Progenitor cell of endocrine pancreas (in vitro differentiated cells): ENCODE measurements around the gene TIMM13. TPM values are rescaled to one million over a fixed set of nuclear protein-coding genes. Genes with fewer than 3 reads are reported as not detected.
"Not testable (repeated sequence)": the region's sequence is repeated elsewhere in the genome, so short reads cannot be mapped to it uniquely, and the experiment has no call there.

ENCODE experiments used
- DNase-seq: peaks from one replicate; pipeline ENCODE4 v3.0.0; 2021; ENCODE audit warnings: low spot score; ENCODE audit not compliant: unreplicated experiment
- H3K27ac Mint-ChIP-seq: 2 replicates; pipeline ENCODE4 v1.8.0; 2021; ENCODE audit warnings: mild to moderate bottlenecking, moderate library complexity, mixed read lengths
- H3K27me3 Mint-ChIP-seq: 2 replicates; pipeline ENCODE4 v1.8.0; 2021; ENCODE audit warnings: mixed read lengths
- H3K36me3 Mint-ChIP-seq: 2 replicates; pipeline ENCODE4 v1.8.0; 2022; ENCODE audit warnings: mixed read lengths; ENCODE audit not compliant: insufficient read depth
- H3K4me1 Mint-ChIP-seq: 2 replicates; pipeline ENCODE4 v1.8.0; 2021; ENCODE audit warnings: low read depth, mixed read lengths
- H3K4me3 Mint-ChIP-seq: 2 replicates; pipeline ENCODE4 v1.8.0; 2021; ENCODE audit warnings: low read depth, mild to moderate bottlenecking, moderate library complexity, mixed read lengths
- H3K9me3 Mint-ChIP-seq: 2 replicates; pipeline ENCODE4 v1.8.0; 2021; ENCODE audit warnings: low read depth, mixed read lengths
- CTCF ChIP-seq: fragments of 200-600 bp; sonication (generic); IDR thresholded peaks from one replicate; pipeline ENCODE4 v1.5.0; 2021; ENCODE audit warnings: antibody characterized with exemption, mild to moderate bottlenecking; ENCODE audit not compliant: unreplicated experiment
- total RNA-seq: library from RNA; stranded (reverse); gene quantifications from 2 replicates; pipeline ENCODE4 v1.2.1, GENCODE V29; 2021

The TIMM13 gene
- total RNA-seq, 1 donor from 2014 or later, result 110 TPM

- H3K36me3 Mint-ChIP-seq, result no peaks in the 10 kb centered on the region
- H3K27ac Mint-ChIP-seq, result peak overlapping the region; percentile 84
- peaks cover 3% of the 10 kb centered on the region for H3K27me3 Mint-ChIP-seq
- H3K4me3 Mint-ChIP-seq, result peak overlapping the region; percentile 66
- no peaks in the 10 kb centered on the region for H3K4me1 Mint-ChIP-seq
- H3K9me3 Mint-ChIP-seq, result no peaks in the 10 kb centered on the region
- peak; percentile 70 for DNase-seq
- no peak for TF ChIP-seq CTCF
Measured at GRCh38 chr19:2462635-2463421, 35.4 kb upstream of the TIMM13 start.

- H3K27ac Mint-ChIP-seq, result no peak overlapping the region
- H3K9me3 Mint-ChIP-seq, result no peaks in the 10 kb centered on the region
- H3K36me3 Mint-ChIP-seq, result no peaks in the 10 kb centered on the region
- H3K4me3 Mint-ChIP-seq, result peak overlapping the region; percentile 66
- TF ChIP-seq CTCF, result no peak
- H3K27me3 Mint-ChIP-seq, result peaks cover 3% of the 10 kb centered on the region
- peaks cover 2% of the 10 kb centered on the region for H3K4me1 Mint-ChIP-seq
- DNase-seq, result no peak
Measured at GRCh38 chr19:2461751-2462634, 34.6 kb upstream of the TIMM13 start.

DNA sequence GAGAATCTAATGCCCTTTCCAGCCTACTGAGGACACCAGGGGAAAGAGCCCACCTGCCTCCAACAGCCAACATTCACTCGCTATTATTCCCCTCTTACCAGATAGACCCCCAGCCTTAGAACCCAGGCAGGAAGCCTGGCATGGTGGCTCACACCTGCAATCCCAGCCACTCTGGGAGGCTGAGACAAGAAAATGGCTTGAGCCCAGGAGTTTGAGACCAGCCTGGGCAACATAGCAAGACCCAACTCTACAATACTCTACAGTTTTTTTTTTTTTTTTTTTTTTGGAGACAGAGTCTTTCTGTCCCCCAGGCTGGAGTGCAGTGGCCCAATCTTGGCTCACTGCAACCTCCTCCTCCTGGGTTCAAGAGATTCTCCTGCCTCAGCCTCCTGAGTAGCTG lies 32.9 kb upstream of the TIMM13 start:
- Mint-ChIP-seq H3K27ac (no peak overlapping the region), H3K9me3 (no peaks in the 10 kb centered on the region), H3K36me3 (no peaks in the 10 kb centered on the region), H3K4me1 (peaks cover 2% of the 10 kb centered on the region), H3K27me3 (peaks cover 3% of the 10 kb centered on the region), H3K4me3 (no peak overlapping the region)
- no peak for DNase-seq
- no peak for TF ChIP-seq CTCF

- H3K4me3 Mint-ChIP-seq, H3K27me3 Mint-ChIP-seq, H3K27ac Mint-ChIP-seq, H3K36me3 Mint-ChIP-seq, DNase-seq, H3K9me3 Mint-ChIP-seq, H3K4me1 Mint-ChIP-seq: not testable (repeated sequence)
Measured at GRCh38 chr19:2458776-2459175, 31.4 kb upstream of the TIMM13 start.

DNA sequence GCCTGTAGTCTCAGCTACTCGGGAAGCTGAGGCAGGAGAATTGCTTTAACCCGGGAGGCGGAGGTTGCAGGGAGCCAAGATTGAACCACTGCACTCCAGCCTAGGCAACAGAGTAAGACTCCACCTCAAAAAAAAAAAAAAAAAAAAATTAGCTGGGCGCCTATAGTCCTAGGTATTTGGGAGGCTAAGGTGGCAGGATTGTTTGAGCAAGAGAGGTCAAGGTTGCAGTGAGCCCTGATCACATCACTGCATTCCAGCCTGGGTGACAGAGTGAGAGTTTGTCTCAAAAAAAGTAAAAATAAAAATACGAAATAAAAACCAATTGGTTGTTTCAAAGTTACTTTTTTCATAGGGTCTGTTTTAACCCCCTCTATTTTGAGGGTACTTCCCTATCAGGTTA lies 30.7 kb upstream of the TIMM13 start:
- DNase-seq, result no peak
- no peak for TF ChIP-seq CTCF
- no peaks in the 10 kb centered on the region for H3K36me3 Mint-ChIP-seq
- peaks cover 3% of the 10 kb centered on the region for H3K27me3 Mint-ChIP-seq
- peak overlapping the region; percentile 59 for H3K27ac Mint-ChIP-seq
- H3K4me3 Mint-ChIP-seq, result no peak overlapping the region
- no peaks in the 10 kb centered on the region for H3K9me3 Mint-ChIP-seq
- peaks cover 5% of the 10 kb centered on the region for H3K4me1 Mint-ChIP-seq
